Uterus (tissue), 4 donors: ENCODE data around the gene ASTN2. TPM values are rescaled to one million over a fixed set of nuclear protein-coding genes. Genes with fewer than 3 reads are reported as not detected.

Experiments
- DNase-seq, 2 donors: peaks; one replicate each; pipeline ENCODE4 v3.0.0-alpha.2; 2019 to 2020
- H3K27ac ChIP-seq, 2 donors: fragments of 200-600 bp; sonication (generic); 1 replicate in 1 of 2; 2 replicates in 1 of 2; pipeline ENCODE4 v1.5.1; 2016 to 2018
- H3K27me3 ChIP-seq, 2 donors: fragments of 200-600 bp; sonication (generic); one replicate each; pipeline ENCODE4 v1.5.1; 2018 to 2019; ENCODE audit warnings: control low read depth in 1 of 2
- H3K36me3 ChIP-seq, 2 donors: fragments of 200-600 bp; sonication (generic); one replicate each; pipeline ENCODE4 v1.5.1; 2019; ENCODE audit warnings: control low read depth in 1 of 2
- H3K4me1 ChIP-seq, 2 donors: fragments of 200-600 bp; sonication (generic); one replicate each; pipeline ENCODE4 v1.5.1; 2018 to 2019; ENCODE audit warnings: control low read depth in 1 of 2
- H3K4me3 ChIP-seq, 2 donors: fragments of 200-600 bp; sonication (generic); 1 replicate in 1 of 2; 2 replicates in 1 of 2; pipeline ENCODE4 v1.5.1; 2018 to 2019; ENCODE audit warnings: mild to moderate bottlenecking in 1 of 2
- H3K9me3 ChIP-seq, 2 donors: fragments of 200-600 bp; sonication (generic); one replicate each; pipeline ENCODE4 v1.5.1; 2019; ENCODE audit warnings: control low read depth in 1 of 2
- POLR2A ChIP-seq, 2 donors: fragments of 450-650 bp; IDR thresholded peaks; one replicate each; pipeline ENCODE4 v1.6.1; 2016; ENCODE audit warnings: antibody characterized with exemption in 2 of 2, mild to moderate bottlenecking in 1 of 2, moderate library complexity in 1 of 2
- intact Hi-C: fragments of 100-400 bp; cut with DNase I; formaldehyde crosslinking; loops from one replicate; pipeline ENCODE4 v1.15.1; 2023; ENCODE audit warnings: low total_unique reads
- total RNA-seq, 4 donors: library from RNA; depleted of rRNA in 3 of 4; stranded (reverse); fragments of >200 nt in 3 of 4; gene quantifications; one replicate each; pipeline versions ENCODE4 v1.1.0 to v1.2.4, GENCODE V29; 2014 to 2023
- TF ChIP-seq, protein P1 (sequence below), 4 experiments: fragments of 200-600 bp in 2 of 4; fragments of 450-650 bp in 2 of 4; sonication (generic) in 2 of 4; IDR thresholded peaks; one replicate each; pipeline ENCODE4 v1.5.1; 2016 to 2019; ENCODE audit warnings: antibody characterized with exemption in 4 of 4, mild to moderate bottlenecking in 2 of 4, moderate library complexity in 1 of 4
- donor health status: DM: yes; HTN: yes; CAD: no.

ASTN2 gene
- total RNA-seq, 4 donors from 2014 or later = 1.8 to 8.6 (median 6.7) TPM

DNA sequence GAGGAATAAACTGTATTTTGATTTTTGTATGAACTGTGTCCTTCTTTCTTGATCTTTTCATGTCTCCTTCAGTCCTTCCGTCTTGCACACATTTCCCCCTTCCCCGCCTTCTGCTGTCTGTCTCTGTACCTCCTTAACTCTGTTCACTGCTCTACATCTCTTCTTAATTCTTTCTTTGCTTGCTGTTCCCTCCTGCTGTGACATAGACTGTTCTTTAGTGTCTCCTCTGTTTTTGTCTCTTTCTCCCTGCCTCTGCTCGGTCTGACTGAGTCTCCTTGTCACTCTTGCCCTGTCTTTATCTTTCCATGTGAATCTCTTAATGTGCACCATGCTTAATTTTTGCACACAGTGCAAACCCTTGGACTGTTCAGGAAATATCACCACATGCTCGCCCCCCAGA is 614.8 kb downstream of the ASTN2 start:
- Histone ChIP-seq H3K27ac (no peak overlapping the region), H3K36me3 (no peaks in the 10 kb centered on the region), H3K9me3 (no peaks in the 10 kb centered on the region), H3K4me1 (no peaks in the 10 kb centered on the region), H3K4me3 (no peak overlapping the region), H3K27me3 (no peaks in the 10 kb centered on the region)
- TF ChIP-seq, protein P1, sequence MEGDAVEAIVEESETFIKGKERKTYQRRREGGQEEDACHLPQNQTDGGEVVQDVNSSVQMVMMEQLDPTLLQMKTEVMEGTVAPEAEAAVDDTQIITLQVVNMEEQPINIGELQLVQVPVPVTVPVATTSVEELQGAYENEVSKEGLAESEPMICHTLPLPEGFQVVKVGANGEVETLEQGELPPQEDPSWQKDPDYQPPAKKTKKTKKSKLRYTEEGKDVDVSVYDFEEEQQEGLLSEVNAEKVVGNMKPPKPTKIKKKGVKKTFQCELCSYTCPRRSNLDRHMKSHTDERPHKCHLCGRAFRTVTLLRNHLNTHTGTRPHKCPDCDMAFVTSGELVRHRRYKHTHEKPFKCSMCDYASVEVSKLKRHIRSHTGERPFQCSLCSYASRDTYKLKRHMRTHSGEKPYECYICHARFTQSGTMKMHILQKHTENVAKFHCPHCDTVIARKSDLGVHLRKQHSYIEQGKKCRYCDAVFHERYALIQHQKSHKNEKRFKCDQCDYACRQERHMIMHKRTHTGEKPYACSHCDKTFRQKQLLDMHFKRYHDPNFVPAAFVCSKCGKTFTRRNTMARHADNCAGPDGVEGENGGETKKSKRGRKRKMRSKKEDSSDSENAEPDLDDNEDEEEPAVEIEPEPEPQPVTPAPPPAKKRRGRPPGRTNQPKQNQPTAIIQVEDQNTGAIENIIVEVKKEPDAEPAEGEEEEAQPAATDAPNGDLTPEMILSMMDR (IDR thresholded peaks at IDR 0.05) = no peak
- TF ChIP-seq POLR2A (IDR thresholded peaks at IDR 0.05) = no peak
- intact Hi-C loops = no loop called here
- DNase-seq = no peak

DNA sequence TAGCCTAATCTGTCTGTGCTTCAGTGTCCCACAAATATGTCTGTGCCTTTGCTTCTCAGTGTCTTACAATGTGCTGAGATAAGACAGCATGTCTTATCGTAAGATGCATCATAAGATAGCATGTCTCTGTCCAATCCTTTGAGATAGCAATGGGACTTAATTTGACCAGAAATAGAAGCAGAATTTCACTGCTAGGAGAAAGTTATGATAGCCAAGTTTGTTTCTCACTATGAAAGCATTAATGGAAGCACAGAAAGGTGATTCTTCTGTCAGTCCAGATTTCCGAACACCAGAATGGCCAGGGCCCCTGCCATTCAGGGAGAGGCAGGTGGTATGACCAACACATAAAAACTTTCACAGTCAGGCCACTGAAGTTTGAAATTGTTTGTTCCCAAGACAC is 616.3 kb downstream of the ASTN2 start:
- intact Hi-C loops = no loop called here
- Histone ChIP-seq H3K4me3 (no peak overlapping the region), H3K9me3 (no peaks in the 10 kb centered on the region), H3K27ac (no peak overlapping the region), H3K36me3 (no peaks in the 10 kb centered on the region), H3K27me3 (no peaks in the 10 kb centered on the region), H3K4me1 (no peaks in the 10 kb centered on the region)
- TF ChIP-seq POLR2A (IDR thresholded peaks at IDR 0.05) = no peak
- no peak for DNase-seq

DNA sequence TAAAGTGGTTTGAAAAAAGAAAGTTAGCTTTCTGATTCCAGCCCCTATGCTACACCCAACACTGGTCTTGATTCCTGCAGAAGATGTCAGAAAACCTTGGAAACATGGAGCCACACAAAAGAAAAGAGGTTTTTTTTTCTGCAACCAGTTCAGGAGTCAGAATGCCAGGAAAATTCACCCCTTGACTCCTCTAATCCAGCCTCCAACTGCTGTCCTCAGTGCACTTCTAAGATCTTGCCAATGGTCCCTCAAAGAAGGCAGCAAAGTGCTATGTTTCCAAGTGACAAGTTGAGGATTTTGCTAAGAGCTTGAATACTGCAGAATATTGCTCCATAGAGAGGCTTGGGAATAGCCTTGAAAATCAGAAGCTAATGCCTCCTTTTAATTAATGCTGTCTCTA is 617.6 kb downstream of the ASTN2 start:
- H3K4me3 ChIP-seq = no peak overlapping the region
- H3K27ac ChIP-seq = no peak overlapping the region
- H3K9me3 ChIP-seq = no peaks in the 10 kb centered on the region
- no peaks in the 10 kb centered on the region for H3K36me3 ChIP-seq
- H3K27me3 ChIP-seq = no peaks in the 10 kb centered on the region
- H3K4me1 ChIP-seq = no peaks in the 10 kb centered on the region
- no peak for DNase-seq
- TF ChIP-seq, protein P1 (IDR thresholded peaks at IDR 0.05) = no peak
- no peak for TF ChIP-seq POLR2A (IDR thresholded peaks at IDR 0.05)
- intact Hi-C loops = no loop called here

DNA sequence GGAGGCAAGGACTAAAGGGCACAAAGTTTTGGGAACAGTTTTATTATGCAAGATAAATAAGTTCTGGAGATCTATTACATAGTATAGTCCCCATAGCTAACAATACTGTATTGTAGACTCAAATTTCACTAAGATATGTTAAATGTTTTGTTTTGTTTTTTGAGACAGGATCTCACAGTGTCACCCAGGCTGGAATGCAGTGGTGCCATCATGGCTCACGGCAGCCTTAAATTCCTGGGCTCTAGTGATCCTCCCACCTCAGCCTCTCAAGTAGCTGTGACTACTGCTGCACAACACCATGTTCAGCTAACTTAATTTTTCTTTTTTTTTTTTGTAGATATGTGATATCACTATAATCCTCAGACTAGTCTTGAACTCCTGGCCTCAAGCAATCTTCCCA is 618.2 kb downstream of the ASTN2 start:
- Histone ChIP-seq H3K27ac (no peak overlapping the region), H3K9me3 (no peaks in the 10 kb centered on the region), H3K27me3 (no peaks in the 10 kb centered on the region), H3K36me3 (no peaks in the 10 kb centered on the region), H3K4me1 (no peaks in the 10 kb centered on the region), H3K4me3 (no peak overlapping the region)
- intact Hi-C loops = no loop called here
- TF ChIP-seq, protein P1 (IDR thresholded peaks at IDR 0.05) = no peak
- no peak for TF ChIP-seq POLR2A (IDR thresholded peaks at IDR 0.05)
- no peak for DNase-seq

DNA sequence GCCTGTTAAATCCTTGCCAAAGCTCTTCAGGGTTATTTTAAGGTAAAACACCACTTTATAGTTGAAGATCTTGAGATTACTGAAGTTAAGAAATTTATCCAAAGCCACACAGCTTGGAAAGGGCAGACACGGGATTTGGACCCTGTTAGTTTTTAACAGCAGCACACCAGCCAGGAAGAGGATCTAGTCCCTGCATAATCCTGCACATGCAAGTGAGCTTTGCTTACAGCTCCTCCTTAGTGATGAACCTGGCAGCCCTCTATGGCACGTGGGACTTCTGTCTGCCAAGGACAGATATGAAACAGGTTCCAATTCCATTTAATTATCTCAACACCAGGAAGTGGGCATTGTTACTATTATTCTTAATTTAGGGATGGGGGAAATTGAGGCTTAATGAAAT is 619.0 kb downstream of the ASTN2 start:
- Histone ChIP-seq H3K36me3 (no peaks in the 10 kb centered on the region), H3K4me1 (no peaks in the 10 kb centered on the region), H3K27me3 (no peaks in the 10 kb centered on the region), H3K4me3 (no peak overlapping the region), H3K27ac (no peak overlapping the region), H3K9me3 (no peaks in the 10 kb centered on the region)
- TF ChIP-seq POLR2A (IDR thresholded peaks at IDR 0.05) = no peak
- TF ChIP-seq, protein P1 (IDR thresholded peaks at IDR 0.05) = no peak
- intact Hi-C loops = no loop called here
- DNase-seq = no peak

DNA sequence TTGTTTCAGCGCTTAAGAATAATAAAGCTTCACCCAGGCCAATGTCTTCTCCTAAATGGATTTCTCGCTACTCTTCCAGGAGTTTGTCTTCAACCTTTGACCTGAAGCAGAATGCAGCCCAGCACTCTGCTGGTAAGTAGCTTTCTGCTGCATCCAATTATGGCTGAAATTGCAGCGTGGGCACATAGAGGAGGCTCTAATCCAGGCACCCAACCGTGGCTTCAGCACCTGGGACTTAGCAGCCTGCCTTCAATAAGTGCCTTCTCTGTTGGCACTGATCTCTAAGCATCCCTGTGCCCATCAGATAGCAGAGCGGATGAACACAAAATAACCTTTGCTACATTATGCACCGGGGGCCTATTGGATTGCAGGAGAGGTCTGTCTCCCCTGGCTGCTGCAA is 622.6 kb downstream of the ASTN2 start:
- TF ChIP-seq POLR2A (IDR thresholded peaks at IDR 0.05) = no peak
- TF ChIP-seq, protein P1 (IDR thresholded peaks at IDR 0.05) = no peak
- no peaks in the 10 kb centered on the region for H3K27me3 ChIP-seq

More for the DNA sequence above, 622.6 kb downstream of the ASTN2 start:
- H3K9me3 ChIP-seq = no peaks in the 10 kb centered on the region
- no peak for DNase-seq
- H3K27ac ChIP-seq = no peak overlapping the region
- intact Hi-C loops = no loop called here
- H3K36me3 ChIP-seq = no peaks in the 10 kb centered on the region
- H3K4me1 ChIP-seq = no peaks in the 10 kb centered on the region
- no peak overlapping the region for H3K4me3 ChIP-seq
